ENCODE data around the gene BDKRB2.

GRCh38 chr14:96268431-96269358 is 64.1 kb downstream of the BDKRB2 start:
- TF ChIP-seq TAF1 (IDR thresholded peaks at IDR 0.05; ENCODE audit: low read depth) (no peak), MXI1 (conservative IDR thresholded peaks at IDR 0.05; ENCODE audit: poor library complexity, severe bottlenecking) (no peak), SMC3 (conservative IDR thresholded peaks at IDR 0.05; ENCODE audit: poor library complexity) (no peak), POLR2AphosphoS5 (IDR thresholded peaks at IDR 0.05) (no peak), EP300 (conservative IDR thresholded peaks at IDR 0.05; ENCODE audit: poor library complexity, severe bottlenecking) (no peak)
- TF ChIP-seq, protein P1, sequence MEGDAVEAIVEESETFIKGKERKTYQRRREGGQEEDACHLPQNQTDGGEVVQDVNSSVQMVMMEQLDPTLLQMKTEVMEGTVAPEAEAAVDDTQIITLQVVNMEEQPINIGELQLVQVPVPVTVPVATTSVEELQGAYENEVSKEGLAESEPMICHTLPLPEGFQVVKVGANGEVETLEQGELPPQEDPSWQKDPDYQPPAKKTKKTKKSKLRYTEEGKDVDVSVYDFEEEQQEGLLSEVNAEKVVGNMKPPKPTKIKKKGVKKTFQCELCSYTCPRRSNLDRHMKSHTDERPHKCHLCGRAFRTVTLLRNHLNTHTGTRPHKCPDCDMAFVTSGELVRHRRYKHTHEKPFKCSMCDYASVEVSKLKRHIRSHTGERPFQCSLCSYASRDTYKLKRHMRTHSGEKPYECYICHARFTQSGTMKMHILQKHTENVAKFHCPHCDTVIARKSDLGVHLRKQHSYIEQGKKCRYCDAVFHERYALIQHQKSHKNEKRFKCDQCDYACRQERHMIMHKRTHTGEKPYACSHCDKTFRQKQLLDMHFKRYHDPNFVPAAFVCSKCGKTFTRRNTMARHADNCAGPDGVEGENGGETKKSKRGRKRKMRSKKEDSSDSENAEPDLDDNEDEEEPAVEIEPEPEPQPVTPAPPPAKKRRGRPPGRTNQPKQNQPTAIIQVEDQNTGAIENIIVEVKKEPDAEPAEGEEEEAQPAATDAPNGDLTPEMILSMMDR (IDR thresholded peaks at IDR 0.05; ENCODE audit: poor library complexity, severe bottlenecking) = no peak
- TF ChIP-seq, protein P2, sequence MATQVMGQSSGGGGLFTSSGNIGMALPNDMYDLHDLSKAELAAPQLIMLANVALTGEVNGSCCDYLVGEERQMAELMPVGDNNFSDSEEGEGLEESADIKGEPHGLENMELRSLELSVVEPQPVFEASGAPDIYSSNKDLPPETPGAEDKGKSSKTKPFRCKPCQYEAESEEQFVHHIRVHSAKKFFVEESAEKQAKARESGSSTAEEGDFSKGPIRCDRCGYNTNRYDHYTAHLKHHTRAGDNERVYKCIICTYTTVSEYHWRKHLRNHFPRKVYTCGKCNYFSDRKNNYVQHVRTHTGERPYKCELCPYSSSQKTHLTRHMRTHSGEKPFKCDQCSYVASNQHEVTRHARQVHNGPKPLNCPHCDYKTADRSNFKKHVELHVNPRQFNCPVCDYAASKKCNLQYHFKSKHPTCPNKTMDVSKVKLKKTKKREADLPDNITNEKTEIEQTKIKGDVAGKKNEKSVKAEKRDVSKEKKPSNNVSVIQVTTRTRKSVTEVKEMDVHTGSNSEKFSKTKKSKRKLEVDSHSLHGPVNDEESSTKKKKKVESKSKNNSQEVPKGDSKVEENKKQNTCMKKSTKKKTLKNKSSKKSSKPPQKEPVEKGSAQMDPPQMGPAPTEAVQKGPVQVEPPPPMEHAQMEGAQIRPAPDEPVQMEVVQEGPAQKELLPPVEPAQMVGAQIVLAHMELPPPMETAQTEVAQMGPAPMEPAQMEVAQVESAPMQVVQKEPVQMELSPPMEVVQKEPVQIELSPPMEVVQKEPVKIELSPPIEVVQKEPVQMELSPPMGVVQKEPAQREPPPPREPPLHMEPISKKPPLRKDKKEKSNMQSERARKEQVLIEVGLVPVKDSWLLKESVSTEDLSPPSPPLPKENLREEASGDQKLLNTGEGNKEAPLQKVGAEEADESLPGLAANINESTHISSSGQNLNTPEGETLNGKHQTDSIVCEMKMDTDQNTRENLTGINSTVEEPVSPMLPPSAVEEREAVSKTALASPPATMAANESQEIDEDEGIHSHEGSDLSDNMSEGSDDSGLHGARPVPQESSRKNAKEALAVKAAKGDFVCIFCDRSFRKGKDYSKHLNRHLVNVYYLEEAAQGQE (IDR thresholded peaks at IDR 0.05; ENCODE audit: borderline replicate concordance) = no peak
